ENCODE data around the gene EBF3. TPM values are rescaled to one million over a fixed set of nuclear protein-coding genes. Genes with fewer than 3 reads are reported as not detected.
A peak's percentile ranks its signal among the peaks of the same experiment; 100 is the strongest.

The EBF3 gene, protein sequence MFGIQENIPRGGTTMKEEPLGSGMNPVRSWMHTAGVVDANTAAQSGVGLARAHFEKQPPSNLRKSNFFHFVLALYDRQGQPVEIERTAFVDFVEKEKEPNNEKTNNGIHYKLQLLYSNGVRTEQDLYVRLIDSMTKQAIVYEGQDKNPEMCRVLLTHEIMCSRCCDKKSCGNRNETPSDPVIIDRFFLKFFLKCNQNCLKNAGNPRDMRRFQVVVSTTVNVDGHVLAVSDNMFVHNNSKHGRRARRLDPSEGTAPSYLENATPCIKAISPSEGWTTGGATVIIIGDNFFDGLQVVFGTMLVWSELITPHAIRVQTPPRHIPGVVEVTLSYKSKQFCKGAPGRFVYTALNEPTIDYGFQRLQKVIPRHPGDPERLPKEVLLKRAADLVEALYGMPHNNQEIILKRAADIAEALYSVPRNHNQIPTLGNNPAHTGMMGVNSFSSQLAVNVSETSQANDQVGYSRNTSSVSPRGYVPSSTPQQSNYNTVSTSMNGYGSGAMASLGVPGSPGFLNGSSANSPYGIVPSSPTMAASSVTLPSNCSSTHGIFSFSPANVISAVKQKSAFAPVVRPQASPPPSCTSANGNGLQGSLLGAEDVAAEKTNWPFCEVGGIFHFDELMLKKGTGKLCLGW
- total RNA-seq, result 0.26 TPM in 1 of 2 replicates, not detected in the other

GRCh38 chr10:129963641-129964501, at the start of gene EBF3:
Gene EBF3, minus strand, starts transcription at chr10:129964274. Its CDS starts 506 bp downstream, at chr10:129963768.
- peak within 1 kb of the TSS; percentile 30 for H3K4me3 ChIP-seq (ENCODE audit: low read depth, low read length)
- no peak for FAIRE-seq
- no peak for TF ChIP-seq CTCF (IDR thresholded peaks at IDR 0.05; ENCODE audit: insufficient read depth, low read length, severe bottlenecking)
- H3K36me3 ChIP-seq (ENCODE audit: control insufficient read depth, insufficient read depth, low read length), result no peaks in the 10 kb centered on the region
- H3K27me3 ChIP-seq (ENCODE audit: control insufficient read depth, insufficient read depth, low read length), result peaks cover 70% of the 10 kb centered on the region
- no peak for DNase-seq (ENCODE audit: low read depth)

DNA sequence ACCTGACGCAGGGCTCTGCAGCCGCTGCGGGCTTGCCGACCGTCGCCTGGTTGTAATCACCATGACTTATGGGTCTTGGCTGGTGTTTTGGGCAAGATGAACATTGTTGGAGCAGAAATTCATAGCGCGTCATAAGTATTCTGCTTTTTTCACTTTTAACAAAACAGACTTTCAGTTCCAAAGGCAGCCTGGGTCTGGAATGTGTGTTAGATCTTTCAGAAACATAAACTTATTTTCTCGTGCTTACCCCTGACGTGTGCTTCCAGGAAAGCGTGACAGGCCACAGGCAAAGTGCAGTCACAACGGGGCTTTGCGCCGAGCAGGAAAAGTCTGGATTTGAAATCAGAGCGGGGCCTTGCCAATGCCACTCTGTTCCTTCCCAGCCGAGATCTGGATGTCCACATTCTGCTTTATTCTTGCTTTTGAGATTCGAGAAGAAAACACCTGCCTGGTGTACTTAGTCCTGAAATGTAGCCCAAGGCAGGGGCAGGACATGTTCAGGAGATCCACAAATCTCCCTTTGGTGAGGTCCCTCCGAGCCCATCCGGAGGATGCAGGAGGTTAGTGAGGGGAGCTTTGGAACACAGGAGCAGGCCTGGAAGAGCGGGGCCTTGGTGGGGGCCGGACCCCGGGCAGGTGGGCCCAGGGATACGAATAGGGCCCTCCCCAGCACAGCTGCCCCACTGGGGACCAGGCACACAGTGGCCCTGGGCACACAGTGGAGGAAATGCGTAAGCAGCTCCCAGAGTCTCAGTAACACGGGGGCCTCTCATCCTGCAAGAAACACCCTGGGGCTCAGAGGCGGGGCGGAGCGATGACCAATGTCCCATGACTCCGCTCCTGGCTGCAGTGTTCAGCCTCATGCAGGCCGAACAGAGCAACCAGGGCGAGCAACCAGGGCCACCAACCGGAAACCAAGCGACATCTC, 49.5 kb upstream of the EBF3 start:
- no peak overlapping the region for H3K4me3 ChIP-seq (ENCODE audit: low read depth, low read length)

DNA sequence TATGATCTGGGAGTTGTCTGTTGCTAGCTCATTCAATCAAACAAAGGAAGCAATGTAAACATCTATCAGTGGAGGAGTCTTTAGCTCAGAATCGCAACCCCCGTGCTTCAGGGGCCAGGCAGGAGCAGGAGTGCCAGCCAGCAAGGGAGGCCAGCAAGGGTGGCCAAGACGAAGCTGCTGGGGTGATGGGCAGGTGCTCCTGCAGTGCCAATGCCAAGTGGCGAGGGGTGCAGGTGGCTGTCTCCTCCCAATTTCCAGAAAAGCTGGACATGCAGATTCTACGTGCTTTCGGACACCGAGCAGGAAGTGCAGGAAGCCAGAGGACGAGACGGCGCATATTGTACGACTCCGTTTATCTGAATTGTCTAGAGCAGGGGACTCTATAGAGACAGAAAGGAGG, 48.1 kb upstream of the EBF3 start:
- no peaks in the 10 kb centered on the region for H3K27me3 ChIP-seq (ENCODE audit: control insufficient read depth, insufficient read depth, low read length)
- no peak for DNase-seq (ENCODE audit: low read depth)
- H3K4me3 ChIP-seq (ENCODE audit: low read depth, low read length), result no peak overlapping the region
- TF ChIP-seq CTCF (IDR thresholded peaks at IDR 0.05; ENCODE audit: insufficient read depth, low read length, severe bottlenecking), result no peak
- no peak for FAIRE-seq
- no peaks in the 10 kb centered on the region for H3K36me3 ChIP-seq (ENCODE audit: control insufficient read depth, insufficient read depth, low read length)

More for the DNA sequence above, 49.5 kb upstream of the EBF3 start:
- no peaks in the 10 kb centered on the region for H3K36me3 ChIP-seq (ENCODE audit: control insufficient read depth, insufficient read depth, low read length)
- no peaks in the 10 kb centered on the region for H3K27me3 ChIP-seq (ENCODE audit: control insufficient read depth, insufficient read depth, low read length)
- no peak for DNase-seq (ENCODE audit: low read depth)
- FAIRE-seq, result no peak
- no peak for TF ChIP-seq CTCF (IDR thresholded peaks at IDR 0.05; ENCODE audit: insufficient read depth, low read length, severe bottlenecking)

- Histone ChIP-seq H3K27me3 (ENCODE audit: control insufficient read depth, insufficient read depth, low read length) (no peaks in the 10 kb centered on the region), H3K36me3 (ENCODE audit: control insufficient read depth, insufficient read depth, low read length) (no peaks in the 10 kb centered on the region), H3K4me3 (ENCODE audit: low read depth, low read length) (no peak overlapping the region)
- TF ChIP-seq CTCF (IDR thresholded peaks at IDR 0.05; ENCODE audit: insufficient read depth, low read length, severe bottlenecking), result no peak
- DNase-seq (ENCODE audit: low read depth) (no peak), FAIRE-seq (no peak)
Observed at GRCh38 chr10:130010653-130011052, 46.6 kb upstream of the EBF3 start.

GRCh38 chr10:130009228-130009627, 45.2 kb upstream of the EBF3 start:
- no peak overlapping the region for H3K4me3 ChIP-seq (ENCODE audit: low read depth, low read length)
- DNase-seq (ENCODE audit: low read depth), result no peak
- no peak for FAIRE-seq
- no peaks in the 10 kb centered on the region for H3K27me3 ChIP-seq (ENCODE audit: control insufficient read depth, insufficient read depth, low read length)
- H3K36me3 ChIP-seq (ENCODE audit: control insufficient read depth, insufficient read depth, low read length), result no peaks in the 10 kb centered on the region
- no peak for TF ChIP-seq CTCF (IDR thresholded peaks at IDR 0.05; ENCODE audit: insufficient read depth, low read length, severe bottlenecking)

Measured in bronchial epithelial cell (primary cell).